GM11168 (cell line): Measurements from ENCODE around the gene RHOBTB1.
"Not testable (repeated sequence)": the region's sequence is repeated elsewhere in the genome, so short reads cannot be mapped to it uniquely, and the experiment has no call there.

ENCODE experiments used
- in situ Hi-C: fragments of 300-500 bp; cut with MboI; formaldehyde crosslinking; loops from one replicate; pipeline ENCODE4 v1.12.0; 2022; ENCODE audit warnings: low sequenced_read_pairs; ENCODE audit not compliant: unreplicated experiment

The RHOBTB1 gene

GRCh38 chr10:60910543-60910942 is 33.4 kb downstream of the RHOBTB1 start:
- in situ Hi-C loops: no loop called here

- in situ Hi-C loops: no loop called here
These were observed 35.1 kb downstream of the RHOBTB1 start for GRCh38 chr10:60908896-60909295.

- in situ Hi-C loops: no loop called here
These were observed 36.0 kb downstream of the RHOBTB1 start for GRCh38 chr10:60908031-60908430.

GRCh38 chr10:60907236-60907635 is 36.7 kb downstream of the RHOBTB1 start:
- in situ Hi-C loops: no loop called here

- in situ Hi-C loops: not testable (repeated sequence)
These were observed 37.2 kb downstream of the RHOBTB1 start for GRCh38 chr10:60906825-60907224.

- in situ Hi-C loops: no loop called here
These were observed 37.6 kb downstream of the RHOBTB1 start for GRCh38 chr10:60906411-60906810.

GRCh38 chr10:60905580-60905979 is 38.4 kb downstream of the RHOBTB1 start:
- in situ Hi-C loops: no loop called here

- in situ Hi-C loops: no loop called here
These were observed 40.9 kb downstream of the RHOBTB1 start for GRCh38 chr10:60903096-60903495.

GRCh38 chr10:60901561-60902235 is 42.3 kb downstream of the RHOBTB1 start:
- in situ Hi-C loops: no loop called here

- in situ Hi-C loops: no loop called here
These were observed 44.7 kb downstream of the RHOBTB1 start for GRCh38 chr10:60899266-60899665.

- in situ Hi-C loops: no loop called here
These were observed 45.7 kb downstream of the RHOBTB1 start for GRCh38 chr10:60898321-60898720.

GRCh38 chr10:60896810-60897209 is 47.2 kb downstream of the RHOBTB1 start:
- in situ Hi-C loops: no loop called here

- in situ Hi-C loops: no loop called here
These were observed 48.0 kb downstream of the RHOBTB1 start for GRCh38 chr10:60896033-60896432.

GRCh38 chr10:60894786-60895185 is 49.2 kb downstream of the RHOBTB1 start:
- in situ Hi-C loops: no loop called here

- in situ Hi-C loops: no loop called here
These were observed 50.8 kb downstream of the RHOBTB1 start for GRCh38 chr10:60893231-60893630.

- in situ Hi-C loops: no loop called here
These were observed 51.4 kb downstream of the RHOBTB1 start for GRCh38 chr10:60892571-60892970.

GRCh38 chr10:60890811-60891210 is 53.2 kb downstream of the RHOBTB1 start:
- in situ Hi-C loops: no loop called here

GRCh38 chr10:60883187-60883586 is 60.8 kb downstream of the RHOBTB1 start:
- in situ Hi-C loops: no loop called here

- in situ Hi-C loops: no loop called here
These were observed 65.8 kb downstream of the RHOBTB1 start for GRCh38 chr10:60878224-60878623.

GRCh38 chr10:60877777-60878120 is 66.2 kb downstream of the RHOBTB1 start:
- in situ Hi-C loops: no loop called here

- in situ Hi-C loops: no loop called here
These were observed 66.8 kb downstream of the RHOBTB1 start for GRCh38 chr10:60877061-60877776.

- in situ Hi-C loops: no loop called here
These were observed 70.2 kb downstream of the RHOBTB1 start for GRCh38 chr10:60873758-60874157.
